NOMO-1 (cell line): ENCODE results near the gene SLC35F3.

ENCODE experiments used
- DNase-seq, 2 experiments: peaks; one replicate each; lab custom pipeline; 2025; ENCODE audit not compliant: unreplicated experiment in 2 of 2; lab: John Stamatoyannopoulos, UW

Gene SLC35F3

GRCh38 chr1:234019387-234019786, 114.9 kb downstream of the SLC35F3 start:
- no peak for DNase-seq

- DNase-seq = no peak
These were observed 117.8 kb downstream of the SLC35F3 start for GRCh38 chr1:234022302-234022701.

GRCh38 chr1:234039603-234040002, 135.1 kb downstream of the SLC35F3 start:
- DNase-seq = no peak

GRCh38 chr1:234040446-234041317, 136.2 kb downstream of the SLC35F3 start:
- no peak for DNase-seq

GRCh38 chr1:234044079-234044478, 139.6 kb downstream of the SLC35F3 start:
- DNase-seq = no peak

GRCh38 chr1:234047123-234047522, 142.6 kb downstream of the SLC35F3 start:
- no peak for DNase-seq

- DNase-seq = no peak
These were observed 157.7 kb downstream of the SLC35F3 start for GRCh38 chr1:234062166-234062565.

- DNase-seq = peak; percentile 29 to 38
These were observed 161.4 kb downstream of the SLC35F3 start for GRCh38 chr1:234065794-234066447.

GRCh38 chr1:234067581-234068337, 163.3 kb downstream of the SLC35F3 start:
- DNase-seq = no peak

GRCh38 chr1:234069760-234070159, 165.3 kb downstream of the SLC35F3 start:
- DNase-seq = no peak

GRCh38 chr1:234072793-234073192, 168.3 kb downstream of the SLC35F3 start:
- DNase-seq = no peak

- no peak for DNase-seq
These were observed 173.7 kb downstream of the SLC35F3 start for GRCh38 chr1:234078143-234078542.

GRCh38 chr1:234079896-234080295, 175.4 kb downstream of the SLC35F3 start:
- no peak for DNase-seq

- DNase-seq = no peak
These were observed 179.0 kb downstream of the SLC35F3 start for GRCh38 chr1:234083460-234083859.

- no peak for DNase-seq
These were observed 184.9 kb downstream of the SLC35F3 start for GRCh38 chr1:234089396-234089795.

GRCh38 chr1:234090212-234091064, 186.0 kb downstream of the SLC35F3 start:
- DNase-seq = no peak

GRCh38 chr1:234091065-234091401, 186.6 kb downstream of the SLC35F3 start:
- DNase-seq = no peak

- no peak for DNase-seq
These were observed 187.4 kb downstream of the SLC35F3 start for GRCh38 chr1:234091876-234092275.

GRCh38 chr1:234093107-234093506, 188.6 kb downstream of the SLC35F3 start:
- DNase-seq = no peak

GRCh38 chr1:234093741-234094140, 189.3 kb downstream of the SLC35F3 start:
- no peak for DNase-seq

GRCh38 chr1:234094172-234094571, 189.7 kb downstream of the SLC35F3 start:
- DNase-seq = no peak
